Nephron progenitor cell (in vitro differentiated cells): ENCODE results near the gene SERTAD1.
A peak's percentile ranks its signal among the peaks of the same experiment; 100 is the strongest.
"Not testable (repeated sequence)": the region's sequence is repeated elsewhere in the genome, so short reads cannot be mapped to it uniquely, and the experiment has no call there.

Experiments used
- DNase-seq: peaks from one replicate; pipeline ENCODE4 v3.0.0; 2021
- H3K27ac Mint-ChIP-seq: 2 replicates; pipeline ENCODE4 v1.8.0; 2021; ENCODE audit warnings: mild to moderate bottlenecking, moderate library complexity, mixed read lengths
- H3K27me3 Mint-ChIP-seq: 2 replicates; pipeline ENCODE4 v1.8.0; 2021; ENCODE audit warnings: mild to moderate bottlenecking, low read depth, mixed read lengths; ENCODE audit not compliant: poor library complexity
- H3K36me3 Mint-ChIP-seq: 2 replicates; pipeline ENCODE4 v1.8.0; 2021; ENCODE audit warnings: low read depth, mixed read lengths
- H3K4me1 Mint-ChIP-seq: 2 replicates; pipeline ENCODE4 v1.8.0; 2021; ENCODE audit warnings: mixed read lengths
- H3K4me3 Mint-ChIP-seq: 2 replicates; pipeline ENCODE4 v1.8.0; 2021; ENCODE audit warnings: mild to moderate bottlenecking, moderate library complexity, mixed read lengths
- H3K9me3 Mint-ChIP-seq: 2 replicates; pipeline ENCODE4 v1.8.0; 2021; ENCODE audit warnings: mild to moderate bottlenecking, moderate library complexity, mixed read lengths
- CTCF ChIP-seq: fragments of 200-600 bp; sonication (generic); IDR thresholded peaks from 2 replicates; pipeline ENCODE4 v1.5.0; 2021; ENCODE audit warnings: antibody characterized with exemption

Gene SERTAD1

GRCh38 chr19:40410030-40410389, 15.8 kb downstream of the SERTAD1 start:
- H3K4me3 Mint-ChIP-seq, result no peak overlapping the region
- no peak overlapping the region for H3K27ac Mint-ChIP-seq
- TF ChIP-seq CTCF, result no peak
- DNase-seq, result no peak
- H3K27me3 Mint-ChIP-seq, result peaks cover 8% of the 10 kb centered on the region
- peaks cover 16% of the 10 kb centered on the region for H3K4me1 Mint-ChIP-seq
- H3K9me3 Mint-ChIP-seq, result no peaks in the 10 kb centered on the region
- no peaks in the 10 kb centered on the region for H3K36me3 Mint-ChIP-seq

- H3K4me3 Mint-ChIP-seq, H3K27me3 Mint-ChIP-seq, DNase-seq, H3K27ac Mint-ChIP-seq, H3K9me3 Mint-ChIP-seq, H3K36me3 Mint-ChIP-seq: not testable (repeated sequence)
- peaks cover 21% of the 10 kb centered on the region for H3K4me1 Mint-ChIP-seq
Observed at GRCh38 chr19:40408598-40408925, 17.2 kb downstream of the SERTAD1 start.

GRCh38 chr19:40407714-40408597, 17.8 kb downstream of the SERTAD1 start:
- H3K36me3 Mint-ChIP-seq, result no peaks in the 10 kb centered on the region
- no peak overlapping the region for H3K4me3 Mint-ChIP-seq
- no peak overlapping the region for H3K27ac Mint-ChIP-seq
- no peak for TF ChIP-seq CTCF
- no peaks in the 10 kb centered on the region for H3K9me3 Mint-ChIP-seq
- no peak for DNase-seq
- peaks cover 22% of the 10 kb centered on the region for H3K4me1 Mint-ChIP-seq
- H3K27me3 Mint-ChIP-seq, result peaks cover 8% of the 10 kb centered on the region

- H3K36me3 Mint-ChIP-seq, result no peaks in the 10 kb centered on the region
- H3K27ac Mint-ChIP-seq, result peak overlapping the region; percentile 40
- no peak for TF ChIP-seq CTCF
- peaks cover 39% of the 10 kb centered on the region for H3K4me1 Mint-ChIP-seq
- no peaks in the 10 kb centered on the region for H3K9me3 Mint-ChIP-seq
- DNase-seq, result peak; percentile 98
- peaks cover 9% of the 10 kb centered on the region for H3K27me3 Mint-ChIP-seq
- H3K4me3 Mint-ChIP-seq, result peak overlapping the region; percentile 89
Observed at GRCh38 chr19:40403262-40403984, 22.4 kb downstream of the SERTAD1 start.

GRCh38 chr19:40400559-40400958, 25.2 kb downstream of the SERTAD1 start:
- H3K4me1 Mint-ChIP-seq, result peaks cover 39% of the 10 kb centered on the region
- H3K36me3 Mint-ChIP-seq, result no peaks in the 10 kb centered on the region
- TF ChIP-seq CTCF, result no peak
- no peak overlapping the region for H3K27ac Mint-ChIP-seq
- no peak overlapping the region for H3K4me3 Mint-ChIP-seq
- no peaks in the 10 kb centered on the region for H3K9me3 Mint-ChIP-seq
- H3K27me3 Mint-ChIP-seq, result peaks cover 9% of the 10 kb centered on the region
- DNase-seq, result no peak

GRCh38 chr19:40398417-40399131, 27.2 kb downstream of the SERTAD1 start:
- H3K4me3 Mint-ChIP-seq, result peak overlapping the region; percentile 15
- H3K27ac Mint-ChIP-seq, result no peak overlapping the region
- H3K9me3 Mint-ChIP-seq, result no peaks in the 10 kb centered on the region
- DNase-seq, result peak; percentile 56
- TF ChIP-seq CTCF, result no peak
- H3K36me3 Mint-ChIP-seq, result no peaks in the 10 kb centered on the region
- peaks cover 15% of the 10 kb centered on the region for H3K27me3 Mint-ChIP-seq
- peaks cover 30% of the 10 kb centered on the region for H3K4me1 Mint-ChIP-seq
